ENCODE measurements around the gene CHRNA5. TPM values are rescaled to one million over a fixed set of nuclear protein-coding genes. Genes with fewer than 3 reads are reported as not detected.
A peak's percentile ranks its signal among the peaks of the same experiment; 100 is the strongest.

Gene CHRNA5
- total RNA-seq, 4 donors from 2014 or later: 0.84 to 3.0 (median 1.3) TPM

GRCh38 chr15:78616506-78616905, 51.2 kb downstream of the CHRNA5 start:
- no peaks in the 10 kb centered on the region for H3K9me3 ChIP-seq
- no peaks in the 10 kb centered on the region for H3K36me3 ChIP-seq
- H3K27me3 ChIP-seq: peaks cover 0 to 28% of the 10 kb centered on the region in 2 donors
- H3K4me3 ChIP-seq: no peak overlapping the region
- H3K27ac ChIP-seq: no peak overlapping the region
- DNase-seq (ENCODE audit: low spot score in 2 of 2): no peak
- peaks cover 0 to 22% (median 11%) of the 10 kb centered on the region in 4 donors for H3K4me1 ChIP-seq
- TF ChIP-seq POLR2A (IDR thresholded peaks at IDR 0.05) (no peak), CTCF (IDR thresholded peaks at IDR 0.05) (no peak), EP300 (IDR thresholded peaks at IDR 0.05) (no peak)
- 85 to 90% methylated on average over 2 of the region's 2 CpGs for WGBS, 2 donors

GRCh38 chr15:78617076-78617475, 51.8 kb downstream of the CHRNA5 start:
- Histone ChIP-seq H3K36me3 (no peaks in the 10 kb centered on the region), H3K9me3 (no peaks in the 10 kb centered on the region), H3K27me3 (peaks cover 0 to 34% of the 10 kb centered on the region in 2 donors), H3K4me3 (no peak overlapping the region), H3K4me1 (peaks cover 0 to 22% (median 11%) of the 10 kb centered on the region in 4 donors), H3K27ac (no peak overlapping the region)
- TF ChIP-seq POLR2A (IDR thresholded peaks at IDR 0.05): no peak
- TF ChIP-seq CTCF (IDR thresholded peaks at IDR 0.05): no peak
- no peak for TF ChIP-seq EP300 (IDR thresholded peaks at IDR 0.05)
- WGBS, 2 donors: 50 to 69% methylated on average over 7 of the region's 7 CpGs
- no peak for DNase-seq (ENCODE audit: low spot score in 2 of 2)

- H3K36me3 ChIP-seq: no peaks in the 10 kb centered on the region
Measured at GRCh38 chr15:78617516-78617915, 52.2 kb downstream of the CHRNA5 start.

GRCh38 chr15:78618064-78618463, 52.7 kb downstream of the CHRNA5 start:
- Histone ChIP-seq H3K27ac (no peak overlapping the region), H3K36me3 (no peaks in the 10 kb centered on the region), H3K27me3 (peaks cover 0 to 44% of the 10 kb centered on the region in 2 donors), H3K9me3 (no peaks in the 10 kb centered on the region), H3K4me3 (no peak overlapping the region), H3K4me1 (peaks cover 0 to 22% (median 11%) of the 10 kb centered on the region in 4 donors)
- WGBS, 2 donors: 86 to 89% methylated on average over 7 to 8 of the region's 8 CpGs
- DNase-seq (ENCODE audit: low spot score in 2 of 2): no peak
- TF ChIP-seq POLR2A (IDR thresholded peaks at IDR 0.05): no peak
- TF ChIP-seq CTCF (IDR thresholded peaks at IDR 0.05): no peak
- no peak for TF ChIP-seq EP300 (IDR thresholded peaks at IDR 0.05)

More at GRCh38 chr15:78617516-78617915, 52.2 kb downstream of the CHRNA5 start:
- WGBS, 2 donors: 68 to 78% methylated on average over 4 to 5 of the region's 5 CpGs
- Histone ChIP-seq H3K4me3 (no peak overlapping the region), H3K27ac (no peak overlapping the region), H3K27me3 (peaks cover 0 to 38% of the 10 kb centered on the region in 2 donors), H3K9me3 (no peaks in the 10 kb centered on the region), H3K4me1 (peaks cover 0 to 22% (median 11%) of the 10 kb centered on the region in 4 donors)
- TF ChIP-seq CTCF (IDR thresholded peaks at IDR 0.05) (no peak), POLR2A (IDR thresholded peaks at IDR 0.05) (no peak), EP300 (IDR thresholded peaks at IDR 0.05) (no peak)
- DNase-seq (ENCODE audit: low spot score in 2 of 2): no peak

GRCh38 chr15:78618490-78618934, 53.2 kb downstream of the CHRNA5 start:
- no peak overlapping the region for H3K27ac ChIP-seq
- DNase-seq (ENCODE audit: low spot score in 2 of 2): peak; percentile 87 to 98
- H3K9me3 ChIP-seq: no peaks in the 10 kb centered on the region
- H3K27me3 ChIP-seq: peaks cover 0 to 47% of the 10 kb centered on the region in 2 donors
- no peak overlapping the region for H3K4me3 ChIP-seq
- H3K4me1 ChIP-seq: peaks cover 0 to 22% (median 11%) of the 10 kb centered on the region in 4 donors
- WGBS, 2 donors: 14 to 24% methylated on average over 8 of the region's 8 CpGs
- TF ChIP-seq EP300 (IDR thresholded peaks at IDR 0.05) (no peak), CTCF (IDR thresholded peaks at IDR 0.05) (peak; percentile 74 to 87 (median 84))
- no peaks in the 10 kb centered on the region for H3K36me3 ChIP-seq
